ENCODE measurements around the gene RASL10B. TPM values are rescaled to one million over a fixed set of nuclear protein-coding genes. Genes with fewer than 3 reads are reported as not detected.
A peak's percentile ranks its signal among the peaks of the same experiment; 100 is the strongest.

RASL10B gene
- total and polyA plus RNA-seq, 10 donors: 0.09 to 0.74 (median 0.29) TPM; not detected in 1

- no peak overlapping the region for H3K27ac ChIP-seq
- TF ChIP-seq POLR2A (IDR thresholded peaks at IDR 0.05) (no peak), POLR2AphosphoS5 (IDR thresholded peaks at IDR 0.05) (no peak), CTCF (IDR thresholded peaks at IDR 0.05 in 8 of 11, conservative IDR thresholded peaks at IDR 0.05 in 3 of 11) (no peak)
- peak overlapping the region in 3 of 8 donors; percentile 18 to 51 (median 22) for H3K4me3 ChIP-seq
- H3K36me3 ChIP-seq: no peaks in the 10 kb centered on the region
- no peaks in the 10 kb centered on the region for H3K9me3 ChIP-seq
- H3K27me3 ChIP-seq (replicated peaks in 1 of 7): peaks cover 0 to 62% (median 24%) of the 10 kb centered on the region in 7 donors
- H3K4me1 ChIP-seq: peaks cover 0 to 13% (median 8%) of the 10 kb centered on the region in 6 donors
- DNase-seq: no peak
- intact Hi-C loops (cut with DNase I; ENCODE audit: low total_unique reads): loop anchor here (10.0 kb wide), 2 partner anchors 426 to 576 kb away; no protein-coding TSS in a partner anchor
- 18 to 25% (median 23%) methylated on average over 65 to 73 of the region's 73 CpGs for WGBS, 5 donors
Observed at GRCh38 chr17:35740997-35741931, 9.8 kb downstream of the RASL10B start.

- intact Hi-C loops (cut with DNase I; ENCODE audit: low total_unique reads): loop anchor here (10.0 kb wide), 2 partner anchors 428 to 578 kb away; no protein-coding TSS in a partner anchor
- Histone ChIP-seq H3K4me1 (peaks cover 0 to 17% (median 11%) of the 10 kb centered on the region in 6 donors), H3K27ac (no peak overlapping the region), H3K36me3 (no peaks in the 10 kb centered on the region), H3K4me3 (no peak overlapping the region), H3K27me3 (replicated peaks in 1 of 7) (peaks cover 0 to 72% (median 24%) of the 10 kb centered on the region in 7 donors), H3K9me3 (no peaks in the 10 kb centered on the region)
- 76 to 86% (median 80%) methylated on average over 7 of the region's 7 CpGs for WGBS, 5 donors
- no peak for DNase-seq
- TF ChIP-seq POLR2A (IDR thresholded peaks at IDR 0.05) (no peak), CTCF (IDR thresholded peaks at IDR 0.05 in 8 of 11, conservative IDR thresholded peaks at IDR 0.05 in 3 of 11) (no peak), POLR2AphosphoS5 (IDR thresholded peaks at IDR 0.05) (no peak)
Observed at GRCh38 chr17:35742496-35742895, 11.1 kb downstream of the RASL10B start.

GRCh38 chr17:35742896-35743477 is 11.5 kb downstream of the RASL10B start:
- no peak for DNase-seq
- 69 to 90% (median 79%) methylated on average over 7 of the region's 7 CpGs for WGBS, 5 donors
- no peaks in the 10 kb centered on the region for H3K36me3 ChIP-seq
- no peaks in the 10 kb centered on the region for H3K9me3 ChIP-seq
- H3K4me1 ChIP-seq: peaks cover 0 to 19% (median 12%) of the 10 kb centered on the region in 6 donors
- intact Hi-C loops (cut with DNase I; ENCODE audit: low total_unique reads): loop anchor here (10.0 kb wide), 2 partner anchors 428 to 578 kb away; no protein-coding TSS in a partner anchor
- no peak overlapping the region for H3K4me3 ChIP-seq
- H3K27ac ChIP-seq: no peak overlapping the region
- no peak for TF ChIP-seq POLR2AphosphoS5 (IDR thresholded peaks at IDR 0.05)
- no peak for TF ChIP-seq POLR2A (IDR thresholded peaks at IDR 0.05)
- no peak for TF ChIP-seq CTCF (IDR thresholded peaks at IDR 0.05 in 8 of 11, conservative IDR thresholded peaks at IDR 0.05 in 3 of 11)
- H3K27me3 ChIP-seq (replicated peaks in 1 of 7): peaks cover 0 to 77% (median 28%) of the 10 kb centered on the region in 7 donors
